T47D (cell line): ENCODE data around the gene ZBTB11.

Experiments
- DNase-seq, 2 experiments: peaks; one replicate each; pipeline versions ENCODE4 v3.0.0 to v3.0.0-alpha.2; 2011 to 2012; ENCODE audit warnings: low read depth in 1 of 2, low spot score in 1 of 2
- JUND ChIP-seq: IDR thresholded peaks from 2 replicates; pipeline ENCODE4 v1.6.1; 2012; ENCODE audit warnings: low read depth
- in situ Hi-C: cut with HindIII; loops from 2 replicates; pipeline ENCODE4 v1.10.0; 2016; ENCODE audit warnings: low sequenced_read_pairs, low pct_unique_long_range_greater_than_20kb

The ZBTB11 gene

GRCh38 chr3:101677436-101678286 lies 729 bp upstream of the ZBTB11 start:
- TF ChIP-seq JUND: no peak
- in situ Hi-C loops: no loop called here
- DNase-seq: no peak

- in situ Hi-C loops: no loop called here
- peak; percentile 73 to 93 for DNase-seq
Observed at GRCh38 chr3:101676216-101676764, 642 bp downstream of the ZBTB11 start.

GRCh38 chr3:101675709-101676215 lies 1.2 kb downstream of the ZBTB11 start:
- no peak for DNase-seq
- in situ Hi-C loops: no loop called here
- no peak for TF ChIP-seq JUND

More at GRCh38 chr3:101676216-101676764, 642 bp downstream of the ZBTB11 start:
- no peak for TF ChIP-seq JUND

GRCh38 chr3:101674518-101674917 lies 2.4 kb downstream of the ZBTB11 start:
- in situ Hi-C loops: no loop called here
- DNase-seq: no peak
- no peak for TF ChIP-seq JUND

- in situ Hi-C loops: no loop called here
- TF ChIP-seq JUND: no peak
- no peak for DNase-seq
Observed at GRCh38 chr3:101673953-101674352, 3.0 kb downstream of the ZBTB11 start.

GRCh38 chr3:101671014-101671413 lies 5.9 kb downstream of the ZBTB11 start:
- no peak for DNase-seq
- in situ Hi-C loops: no loop called here
- TF ChIP-seq JUND: no peak

- DNase-seq: no peak
- TF ChIP-seq JUND: no peak
- in situ Hi-C loops: no loop called here
Observed at GRCh38 chr3:101667844-101668243, 9.1 kb downstream of the ZBTB11 start.

GRCh38 chr3:101667331-101667730 lies 9.6 kb downstream of the ZBTB11 start:
- TF ChIP-seq JUND: no peak
- in situ Hi-C loops: no loop called here

GRCh38 chr3:101665851-101666250 lies 11.1 kb downstream of the ZBTB11 start:
- in situ Hi-C loops: no loop called here
- no peak for DNase-seq
- no peak for TF ChIP-seq JUND

More at GRCh38 chr3:101667331-101667730, 9.6 kb downstream of the ZBTB11 start:
- DNase-seq: no peak

GRCh38 chr3:101665357-101665756 lies 11.6 kb downstream of the ZBTB11 start:
- in situ Hi-C loops: no loop called here
- no peak for TF ChIP-seq JUND
- DNase-seq: no peak

GRCh38 chr3:101660714-101661113 lies 16.2 kb downstream of the ZBTB11 start:
- in situ Hi-C loops: no loop called here
- no peak for TF ChIP-seq JUND

GRCh38 chr3:101656651-101657050 lies 20.3 kb downstream of the ZBTB11 start:
- no peak for DNase-seq
- in situ Hi-C loops: no loop called here
- no peak for TF ChIP-seq JUND

More at GRCh38 chr3:101660714-101661113, 16.2 kb downstream of the ZBTB11 start:
- no peak for DNase-seq

- no peak for TF ChIP-seq JUND
- DNase-seq: no peak
- in situ Hi-C loops: no loop called here
Observed at GRCh38 chr3:101646726-101647125, 30.2 kb downstream of the ZBTB11 start.
